Fibroblast of skin of abdomen (primary cell): Measurements from ENCODE around the gene ANGPTL8. TPM values are rescaled to one million over a fixed set of nuclear protein-coding genes. Genes with fewer than 3 reads are reported as not detected.

Source experiments
- DNase-seq: peaks from one replicate; pipeline ENCODE4 v3.0.0-alpha.2; 2013
- polyA plus RNA-seq, 2 experiments: library from polyadenylated mRNA; unstranded; fragments of 120-200 nt; gene quantifications; one replicate each; pipeline ENCODE4 v1.2.1, GENCODE V29; 2013; ENCODE audit not compliant: insufficient read length in 2 of 2

The ANGPTL8 gene
- polyA plus RNA-seq (2013, experiment 1 of 2; ENCODE audit: insufficient read length): not detected
- polyA plus RNA-seq (2013, experiment 2 of 2; ENCODE audit: insufficient read length): not detected

- no peak for DNase-seq
Observed at GRCh38 chr19:11239377-11240000, at the start of gene ANGPTL8. ANGPTL8 (plus strand) TSS chr19:11239619; CDS start chr19:11239638, 19 bp downstream.

- no peak for DNase-seq
Observed at GRCh38 chr19:11190501-11190900, 48.9 kb upstream of the ANGPTL8 start.

GRCh38 chr19:11191273-11191755 is 48.1 kb upstream of the ANGPTL8 start:
- DNase-seq: peak; percentile 45

- no peak for DNase-seq
Observed at GRCh38 chr19:11191934-11192333, 47.5 kb upstream of the ANGPTL8 start.

DNA sequence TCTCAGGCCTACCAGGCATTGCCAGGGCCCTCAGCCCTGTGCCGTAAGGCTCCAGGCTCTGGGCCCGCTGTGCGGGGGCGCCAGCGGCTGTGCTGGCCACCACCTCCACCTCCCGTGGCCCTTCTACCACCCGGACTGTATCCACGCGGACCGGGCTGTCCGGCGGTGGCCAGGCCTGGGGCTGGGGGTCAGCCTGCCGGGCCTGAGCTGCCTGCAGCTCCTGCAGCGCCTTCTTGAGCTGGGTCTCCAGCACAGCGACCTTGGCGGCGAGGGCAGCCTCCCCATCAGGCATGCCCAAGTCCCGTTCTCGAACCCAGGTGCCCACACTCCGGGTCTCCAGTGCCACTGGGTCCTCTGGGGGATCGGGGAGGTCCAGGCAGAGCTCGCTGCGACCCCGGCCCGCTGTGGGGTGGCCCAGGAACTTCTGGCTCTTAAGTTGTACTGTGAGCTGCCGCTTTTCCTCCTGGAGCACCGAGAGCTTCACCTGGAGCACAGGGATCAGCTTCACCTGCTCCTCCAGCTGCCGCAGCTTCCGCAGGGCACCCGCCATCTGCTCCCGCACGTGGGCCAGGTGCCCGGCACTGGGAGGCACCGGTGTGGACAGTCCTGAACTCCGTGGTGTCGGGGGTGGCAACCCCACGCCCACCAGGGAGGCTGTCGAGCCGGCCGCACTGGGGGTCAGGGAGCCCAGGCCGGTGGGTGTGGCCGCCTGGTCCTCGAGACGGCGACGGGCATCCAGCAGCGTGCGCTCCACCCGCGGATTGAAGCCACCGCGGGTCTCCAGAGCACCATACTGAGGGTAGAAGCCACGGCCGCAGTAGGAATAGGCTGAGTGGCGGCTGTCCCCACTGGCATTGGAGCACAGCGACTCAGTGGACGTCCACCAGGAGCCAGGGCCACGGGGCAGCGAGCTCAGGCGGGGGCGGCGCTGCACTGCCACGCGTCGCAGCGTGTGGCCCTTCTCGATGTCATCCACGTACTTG is 46.2 kb upstream of the ANGPTL8 start:
- no peak for DNase-seq

DNA sequence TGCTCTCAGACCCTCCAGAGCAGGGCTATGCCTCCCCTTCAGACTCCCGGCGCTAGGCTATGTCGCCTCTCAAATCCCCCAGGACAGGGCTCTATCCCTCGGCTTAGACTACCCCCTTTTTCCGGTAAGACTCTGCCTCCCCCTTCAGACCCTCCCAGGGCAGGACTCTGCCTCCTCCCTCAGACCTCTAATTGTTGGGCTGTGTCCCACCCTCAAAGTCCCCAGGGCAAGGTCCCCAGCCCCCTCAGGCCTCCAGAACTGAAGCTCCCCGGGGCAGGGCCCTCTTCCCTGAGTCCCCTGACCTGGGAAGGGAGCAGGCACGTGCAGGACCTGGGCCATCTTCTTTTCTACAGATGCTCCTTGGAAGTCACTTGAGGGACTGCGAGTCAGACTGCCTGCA is 45.2 kb upstream of the ANGPTL8 start:
- DNase-seq: no peak

GRCh38 chr19:11194656-11195558 is 44.5 kb upstream of the ANGPTL8 start:
- peak; percentile 27 for DNase-seq

- no peak for DNase-seq
Observed at GRCh38 chr19:11195681-11196080, 43.7 kb upstream of the ANGPTL8 start.

DNA sequence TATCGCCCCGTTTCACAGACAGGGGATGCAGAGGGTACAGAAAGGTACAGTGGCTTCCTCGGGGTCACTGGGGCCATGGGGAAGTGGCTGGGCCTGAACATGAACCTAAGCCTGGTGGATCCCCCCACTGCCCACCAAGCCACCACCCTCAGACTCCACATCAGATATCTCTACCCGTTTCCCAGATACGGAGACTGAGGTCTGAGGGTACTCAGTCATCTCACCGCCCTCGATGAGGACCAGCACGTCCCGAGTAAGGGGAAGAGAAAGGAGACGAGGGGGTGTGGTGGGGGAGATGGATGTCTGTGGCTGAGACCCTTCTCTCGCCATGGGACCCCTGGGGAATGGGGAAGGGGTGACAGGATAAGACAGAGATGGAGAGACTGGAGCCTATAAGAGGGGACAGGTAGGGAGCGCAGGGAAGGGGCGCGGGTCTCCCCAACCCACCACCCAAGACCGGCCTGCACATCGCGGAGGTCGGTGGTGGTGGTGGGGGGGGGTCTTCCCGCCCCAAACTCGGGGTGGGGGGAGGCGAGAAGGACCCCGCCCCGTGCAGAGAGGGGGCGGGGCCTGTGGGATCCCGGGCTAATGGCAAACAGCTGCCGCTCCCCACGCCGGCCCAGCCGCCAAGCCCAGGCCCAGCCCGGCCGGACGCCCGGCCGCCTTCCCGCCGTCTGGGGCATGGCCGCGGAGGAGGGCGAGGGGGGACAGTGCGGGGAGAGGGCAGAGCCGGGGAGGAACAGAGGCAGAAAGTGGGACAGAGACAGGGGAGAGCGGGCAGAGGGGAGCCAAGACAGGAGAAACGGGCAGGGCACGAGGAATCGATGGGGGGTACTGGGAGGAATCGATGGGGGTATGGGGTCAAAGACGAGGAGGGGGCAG is 42.8 kb upstream of the ANGPTL8 start:
- peak; percentile 43 for DNase-seq

DNA sequence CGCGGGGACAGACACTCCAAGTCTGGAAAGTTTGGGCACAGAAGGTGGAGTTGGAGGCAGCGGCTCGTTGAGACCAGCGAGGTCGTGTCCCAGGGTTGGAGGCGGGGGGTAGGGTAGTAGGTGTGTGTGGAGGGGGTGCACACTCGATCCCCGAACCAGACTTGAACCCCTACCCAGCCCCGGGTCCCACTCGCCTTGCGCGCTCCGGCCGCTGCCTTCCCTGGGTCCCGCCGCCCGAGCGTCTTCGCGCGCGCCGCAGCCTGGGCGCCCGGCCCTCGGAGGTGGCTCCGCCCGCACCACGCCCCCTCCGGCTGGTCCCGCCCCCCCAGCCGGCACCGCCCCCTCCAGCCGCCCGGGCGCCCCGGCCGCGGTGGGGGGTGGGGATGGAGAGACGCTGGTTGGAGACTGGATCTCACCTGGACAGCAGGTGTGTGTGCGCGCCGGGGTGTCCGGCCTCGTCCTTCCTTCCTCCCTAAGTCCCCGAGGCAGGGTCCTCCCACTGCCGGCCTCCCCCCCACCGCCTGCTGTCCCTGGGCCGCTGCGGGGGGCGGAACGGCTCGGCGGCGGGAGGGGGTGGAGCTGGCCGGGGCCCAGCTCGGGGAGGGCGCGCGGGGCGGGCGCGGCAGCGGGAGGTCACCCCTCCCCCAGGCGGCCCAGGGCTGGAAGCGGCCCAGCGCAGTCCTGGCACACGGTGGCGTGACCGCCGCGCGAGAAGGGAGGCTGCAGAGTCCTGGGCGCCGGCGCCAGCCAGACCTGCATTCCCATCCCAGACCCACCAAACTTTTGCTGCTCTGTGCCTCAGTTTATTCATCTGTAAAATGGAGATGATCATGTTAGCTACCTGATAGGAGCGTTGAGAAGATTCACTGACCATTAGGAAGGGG is 41.9 kb upstream of the ANGPTL8 start, which contains the start of gene KANK2:
Gene KANK2, minus strand, starts transcription at position 255 of the 884 bp plus-strand sequence. CDS start 3,034 bp downstream, outside the sequence.
- DNase-seq: peak; percentile 77

- no peak for DNase-seq
Observed at GRCh38 chr19:11198175-11198534, 41.3 kb upstream of the ANGPTL8 start.

- DNase-seq: no peak
Observed at GRCh38 chr19:11198769-11199424, 40.5 kb upstream of the ANGPTL8 start.

DNA sequence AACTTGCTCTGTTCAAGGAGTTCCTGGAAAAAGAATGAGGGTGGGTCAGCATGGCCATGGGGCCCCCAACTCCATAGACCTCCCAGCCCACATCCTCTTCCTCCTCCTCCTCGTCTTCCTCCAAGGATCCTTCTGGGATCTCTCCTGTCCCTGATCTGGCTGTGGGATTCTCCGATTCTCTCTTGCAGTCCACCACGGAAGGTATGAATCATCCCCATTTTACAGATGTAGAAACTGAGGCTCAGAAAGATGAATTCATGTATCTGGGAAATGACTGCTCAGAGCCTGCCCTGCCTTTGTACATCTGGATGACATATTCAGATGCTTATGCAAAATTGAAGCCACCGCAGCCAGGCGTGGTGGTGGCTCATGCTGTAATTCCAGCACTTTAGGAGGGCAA is 39.9 kb upstream of the ANGPTL8 start:
- no peak for DNase-seq

DNA sequence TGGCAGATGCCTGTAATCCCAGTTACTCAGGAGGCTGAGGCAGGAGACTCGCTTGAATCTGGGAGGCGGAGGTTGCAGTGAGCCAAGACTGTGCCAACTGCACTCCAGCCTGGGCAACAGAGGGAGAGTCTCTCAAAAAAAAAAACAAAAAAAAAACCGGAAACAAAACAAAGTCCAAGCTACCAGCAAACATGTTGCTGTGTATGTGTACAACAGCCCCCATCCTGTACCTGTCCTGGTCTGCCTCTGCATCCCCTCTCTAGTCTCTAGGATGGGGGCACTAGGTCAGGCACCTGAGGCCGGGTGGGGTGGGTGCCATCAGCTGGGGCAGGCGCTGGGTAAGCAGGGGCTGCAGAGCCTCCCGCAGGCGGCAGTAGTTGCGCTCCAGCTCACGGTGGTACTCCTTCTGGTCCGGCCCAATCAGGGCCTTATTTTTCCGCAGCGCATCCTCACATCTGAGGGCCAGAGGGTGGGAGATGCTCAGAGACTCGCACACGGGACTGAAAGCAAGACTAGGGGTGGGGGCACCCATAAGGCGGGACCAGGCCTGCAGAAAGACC is 39.3 kb upstream of the ANGPTL8 start:
- no peak for DNase-seq

DNA sequence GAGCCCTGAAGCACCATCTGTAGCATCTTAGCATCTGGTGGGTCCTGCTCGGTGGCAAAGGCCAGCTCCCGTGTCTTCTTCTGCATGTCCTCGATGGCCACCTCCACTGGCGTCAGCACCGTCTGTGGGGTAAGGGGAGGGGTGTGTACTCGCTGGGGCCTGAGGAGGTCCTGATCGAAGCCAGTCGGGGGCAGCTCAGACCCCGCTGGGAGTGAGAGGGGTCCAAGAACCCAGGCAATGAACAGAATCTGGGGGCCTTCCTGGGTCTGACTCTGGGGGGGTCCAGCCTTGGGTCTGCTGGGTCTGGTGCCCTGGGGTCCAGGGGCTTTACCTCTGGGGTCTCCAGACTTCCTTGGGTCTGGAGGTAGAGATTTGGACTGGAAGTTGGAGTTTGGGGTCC is 38.5 kb upstream of the ANGPTL8 start:
- no peak for DNase-seq

GRCh38 chr19:11201791-11202190 is 37.6 kb upstream of the ANGPTL8 start:
- DNase-seq: no peak

GRCh38 chr19:11202488-11203193 is 36.8 kb upstream of the ANGPTL8 start:
- DNase-seq: no peak
